Measurements from ENCODE around the gene ATP6V1B1.

DNA sequence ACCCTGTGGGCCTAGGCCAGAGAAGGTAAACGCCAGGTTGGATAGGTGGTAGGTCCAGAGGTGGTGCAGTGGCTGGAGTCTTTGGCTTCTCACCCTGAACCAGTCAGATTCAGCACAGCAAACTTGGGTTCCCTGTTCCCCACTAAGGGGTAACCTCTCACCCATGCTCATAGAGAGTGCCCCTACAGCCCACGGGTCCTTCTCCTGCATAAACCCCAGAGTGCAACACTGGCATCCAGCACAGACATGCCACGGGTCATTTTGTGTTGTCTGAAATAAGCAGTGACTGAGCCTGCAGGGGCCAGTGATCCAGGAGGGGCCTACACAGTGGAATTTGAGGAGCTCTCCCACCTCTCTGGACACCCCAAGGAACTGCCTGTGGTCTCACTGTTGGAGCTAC, 40.5 kb upstream of the ATP6V1B1 start:
- TF ChIP-seq, protein P1, sequence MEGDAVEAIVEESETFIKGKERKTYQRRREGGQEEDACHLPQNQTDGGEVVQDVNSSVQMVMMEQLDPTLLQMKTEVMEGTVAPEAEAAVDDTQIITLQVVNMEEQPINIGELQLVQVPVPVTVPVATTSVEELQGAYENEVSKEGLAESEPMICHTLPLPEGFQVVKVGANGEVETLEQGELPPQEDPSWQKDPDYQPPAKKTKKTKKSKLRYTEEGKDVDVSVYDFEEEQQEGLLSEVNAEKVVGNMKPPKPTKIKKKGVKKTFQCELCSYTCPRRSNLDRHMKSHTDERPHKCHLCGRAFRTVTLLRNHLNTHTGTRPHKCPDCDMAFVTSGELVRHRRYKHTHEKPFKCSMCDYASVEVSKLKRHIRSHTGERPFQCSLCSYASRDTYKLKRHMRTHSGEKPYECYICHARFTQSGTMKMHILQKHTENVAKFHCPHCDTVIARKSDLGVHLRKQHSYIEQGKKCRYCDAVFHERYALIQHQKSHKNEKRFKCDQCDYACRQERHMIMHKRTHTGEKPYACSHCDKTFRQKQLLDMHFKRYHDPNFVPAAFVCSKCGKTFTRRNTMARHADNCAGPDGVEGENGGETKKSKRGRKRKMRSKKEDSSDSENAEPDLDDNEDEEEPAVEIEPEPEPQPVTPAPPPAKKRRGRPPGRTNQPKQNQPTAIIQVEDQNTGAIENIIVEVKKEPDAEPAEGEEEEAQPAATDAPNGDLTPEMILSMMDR (IDR thresholded peaks at IDR 0.05) = no peak
- no peak for TF ChIP-seq ELF4 (CRISPR knock-in tag; IDR thresholded peaks at IDR 0.05; ENCODE audit: low read depth)
- no peak for TF ChIP-seq SP1 (CRISPR knock-in tag; conservative IDR thresholded peaks at IDR 0.05)
- TF ChIP-seq NR2C2 (CRISPR knock-in tag; IDR thresholded peaks at IDR 0.05) = no peak
- TF ChIP-seq TP53 (CRISPR knock-in tag; IDR thresholded peaks at IDR 0.05) = no peak
- TF ChIP-seq NFE2L1 (CRISPR knock-in tag; IDR thresholded peaks at IDR 0.05) = no peak
- TF ChIP-seq ZNF671 (CRISPR knock-in tag; IDR thresholded peaks at IDR 0.05) = no peak
- TF ChIP-seq SMAD3 (CRISPR knock-in tag; IDR thresholded peaks at IDR 0.05; ENCODE audit: borderline replicate concordance) = no peak
- no peak for TF ChIP-seq CREB1 (CRISPR knock-in tag; IDR thresholded peaks at IDR 0.05)
- TF ChIP-seq ZBTB43 (CRISPR knock-in tag; IDR thresholded peaks at IDR 0.05) = no peak
- TF ChIP-seq ESRRA (CRISPR knock-in tag; IDR thresholded peaks at IDR 0.05; ENCODE audit: borderline replicate concordance) = no peak
- TF ChIP-seq ZNF121 (CRISPR knock-in tag; IDR thresholded peaks at IDR 0.05) = no peak
- TF ChIP-seq, protein P2, sequence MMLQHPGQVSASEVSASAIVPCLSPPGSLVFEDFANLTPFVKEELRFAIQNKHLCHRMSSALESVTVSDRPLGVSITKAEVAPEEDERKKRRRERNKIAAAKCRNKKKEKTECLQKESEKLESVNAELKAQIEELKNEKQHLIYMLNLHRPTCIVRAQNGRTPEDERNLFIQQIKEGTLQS (CRISPR knock-in tag; conservative IDR thresholded peaks at IDR 0.05) = no peak
